IMR-90 (cell line): ENCODE measurements around the gene BRAT1. TPM values are rescaled to one million over a fixed set of nuclear protein-coding genes. Genes with fewer than 3 reads are reported as not detected.

Experiments
- ATAC-seq: fragments of 200-7000 bp; cut with Tn5 transposase; 2 replicates; pipeline ENCODE4 v1.9.1; 2020; ENCODE audit warnings: low read depth, mild to moderate bottlenecking, moderate library complexity
- BruUV-seq: library from RNA; stranded (reverse); fragments of 400-500 nt; replicated peaks from 2 replicates; lab custom pipeline; 2021; lab: Mats Ljungman, UMichigan
- CTCF ChIA-PET: fragments of 300-600 bp; formaldehyde crosslinking; extraction: SDS; loops from one replicate; lab custom pipeline; 2021; ENCODE audit warnings: antibody characterized with exemption; lab: Yijun Ruan, JAX
- POLR2A ChIA-PET: fragments of 300-600 bp; sonication (Branson Sonifier 250); formaldehyde crosslinking; loops from one replicate; lab custom pipeline; 2022; ENCODE audit warnings: antibody characterized with exemption; ENCODE audit not compliant: unreplicated experiment; lab: Charles Lee
- DNase-seq: peaks from one replicate; pipeline ENCODE4 v3.0.0; 2013
- H2AFZ ChIP-seq: replicated peaks from 2 replicates; pipeline ENCODE3; 2013; ENCODE audit warnings: low read length, mild to moderate bottlenecking; ENCODE audit not compliant: poor library complexity
- H2AK5ac ChIP-seq: 2 replicates; pipeline ENCODE4 v1.6.1; 2013; ENCODE audit warnings: low read depth, low read length, inconsistent platforms
- H2AK9ac ChIP-seq: replicated peaks from 2 replicates; pipeline ENCODE3; 2013; ENCODE audit warnings: mild to moderate bottlenecking, low read depth, low read length, moderate library complexity; ENCODE audit not compliant: poor library complexity
- H2BK120ac ChIP-seq: 2 replicates; pipeline ENCODE4 v1.6.1; 2013; ENCODE audit warnings: low read depth, low read length, inconsistent platforms
- H2BK15ac ChIP-seq: 3 replicates; pipeline ENCODE4 v1.6.1; 2013; ENCODE audit warnings: low read depth, low read length, inconsistent platforms
- H2BK20ac ChIP-seq: 2 replicates; pipeline ENCODE4 v1.6.1; 2013; ENCODE audit warnings: low read depth, mild to moderate bottlenecking, inconsistent platforms, low read length, moderate library complexity
- H2BK5ac ChIP-seq: 2 replicates; pipeline ENCODE4 v1.6.1; 2013; ENCODE audit warnings: mild to moderate bottlenecking, low read depth, low read length, inconsistent platforms; ENCODE audit not compliant: poor library complexity, severe bottlenecking
- H3K14ac ChIP-seq: replicated peaks from 2 replicates; pipeline ENCODE4 v1.6.1; 2013; ENCODE audit warnings: low read depth, low read length, inconsistent platforms
- H3K18ac ChIP-seq: 2 replicates; pipeline ENCODE4 v1.6.1; 2013; ENCODE audit warnings: low read depth, low read length, control low read depth
- H3K23ac ChIP-seq: 2 replicates; pipeline ENCODE4 v1.6.1; 2013; ENCODE audit warnings: low read depth, low read length, inconsistent platforms
- H3K27ac ChIP-seq: 2 replicates; pipeline ENCODE4 v1.5.1; 2013; ENCODE audit warnings: mild to moderate bottlenecking, control low read depth, low read length; ENCODE audit not compliant: insufficient read depth
- H3K27me3 ChIP-seq: 2 replicates; pipeline ENCODE4 v1.6.1; 2013; ENCODE audit warnings: low read length; ENCODE audit not compliant: control insufficient read depth, insufficient read depth
- H3K36me3 ChIP-seq: 2 replicates; pipeline ENCODE4 v1.6.1; 2013; ENCODE audit warnings: low read length, mixed read lengths; ENCODE audit not compliant: control insufficient read depth, insufficient read depth
- H3K4ac ChIP-seq: 2 replicates; pipeline ENCODE4 v1.6.1; 2013; ENCODE audit warnings: low read depth, low read length, inconsistent platforms
- H3K4me1 ChIP-seq: 2 replicates; pipeline ENCODE4 v1.6.1; 2013; ENCODE audit warnings: low read length, mixed read lengths; ENCODE audit not compliant: control insufficient read depth, insufficient read depth
- H3K4me2 ChIP-seq: 2 replicates; pipeline ENCODE4 v1.6.1; 2013; ENCODE audit warnings: low read depth, mild to moderate bottlenecking, control low read depth, low read length, moderate library complexity
- H3K4me3 ChIP-seq: 2 replicates; pipeline ENCODE4 v1.5.1; 2013; ENCODE audit warnings: low read depth, mild to moderate bottlenecking, control low read depth, low read length, moderate library complexity; ENCODE audit not compliant: insufficient read depth
- H3K56ac ChIP-seq: 2 replicates; pipeline ENCODE4 v1.6.1; 2013; ENCODE audit warnings: low read length, inconsistent platforms; ENCODE audit not compliant: insufficient read depth; ENCODE audit errors: extremely low read depth
- H3K79me1 ChIP-seq, 2 experiments: 2 replicates each; pipeline ENCODE4 v1.6.1; 2013; ENCODE audit warnings: low read length in 2 of 2, inconsistent platforms in 1 of 2, low read depth in 1 of 2
- H3K9ac ChIP-seq: 2 replicates; pipeline ENCODE4 v1.6.1; 2013; ENCODE audit warnings: low read depth, low read length, control low read depth
- H3K9me1 ChIP-seq: 2 replicates; pipeline ENCODE4 v1.6.1; 2013; ENCODE audit warnings: low read length, inconsistent platforms; ENCODE audit not compliant: insufficient read depth
- H3K9me3 ChIP-seq: 2 replicates; pipeline ENCODE4 v1.6.1; 2013; ENCODE audit warnings: low read length; ENCODE audit not compliant: control insufficient read depth, insufficient read depth
- H4K20me1 ChIP-seq: 2 replicates; pipeline ENCODE4 v1.6.1; 2013; ENCODE audit warnings: low read length, inconsistent platforms; ENCODE audit not compliant: insufficient read depth
- H4K5ac ChIP-seq: 2 replicates; pipeline ENCODE4 v1.6.1; 2013; ENCODE audit warnings: mild to moderate bottlenecking, low read depth, low read length, control low read depth
- H4K8ac ChIP-seq, 2 experiments: 2 replicates each; pipeline ENCODE4 v1.6.1; 2013; ENCODE audit warnings: low read depth in 2 of 2, low read length in 2 of 2, control low read depth in 1 of 2, inconsistent platforms in 1 of 2
- H4K91ac ChIP-seq: 2 replicates; pipeline ENCODE4 v1.6.1; 2013; ENCODE audit warnings: low read depth, low read length, inconsistent platforms; ENCODE audit not compliant: insufficient read depth
- BHLHE40 ChIP-seq: fragments of 150-350 bp; IDR thresholded peaks from 2 replicates; pipeline ENCODE4 v1.6.1; 2016; ENCODE audit warnings: mild to moderate bottlenecking, low read depth, low read length
- MAZ ChIP-seq: IDR thresholded peaks from 2 replicates; pipeline ENCODE4 v1.6.1; 2012; ENCODE audit warnings: low read depth, mild to moderate bottlenecking, low read length, improper control_type of control experiment, moderate library complexity, borderline replicate concordance
- MXI1 ChIP-seq: IDR thresholded peaks from 2 replicates; pipeline ENCODE4 v1.6.1; 2012; ENCODE audit warnings: low read depth, mild to moderate bottlenecking, low read length, moderate library complexity, borderline replicate concordance
- POLR2A ChIP-seq: IDR thresholded peaks from 2 replicates; pipeline ENCODE4 v1.6.1; 2012; ENCODE audit warnings: mild to moderate bottlenecking, low read depth, low read length
- WGBS, 2 experiments: methylation state at CpG; one replicate each; pipeline versions ENCODE4 v1.1.5 to v1.1.7; 2013; ENCODE audit warnings: missing lambda C conversion rate in 2 of 2; ENCODE audit not compliant: insufficient read length in 1 of 2; ENCODE audit errors: extremely low coverage in 2 of 2; 5-methylcytosine and 5-hydroxymethylcytosine counted together
- dilution Hi-C: fragments of 300-500 bp; cut with HindIII; formaldehyde crosslinking; loops from one replicate; pipeline ENCODE4 v1.14.3; 2018; ENCODE audit warnings: low sequenced_read_pairs; ENCODE audit not compliant: unreplicated experiment
- in situ Hi-C: fragments of 300-500 bp; cut with MboI; formaldehyde crosslinking; loops from 3 replicates; pipeline ENCODE4 v1.14.3; 2019; ENCODE audit warnings: low sequenced_read_pairs, inconsistent platforms, mixed read lengths
- intact Hi-C: fragments of 100-400 bp; cut with micrococcal nuclease; formaldehyde crosslinking; loops from 2 replicates; pipeline ENCODE4 v1.10.0; 2022
- polyA plus RNA-seq, 3 experiments: library from polyadenylated mRNA; depleted of rRNA; stranded (reverse); fragments of >200 nt; gene quantifications; 2 replicates each; pipeline ENCODE4 v1.2.3, GENCODE V29; 2012; ENCODE audit warnings: low replicate concordance in 1 of 3
- total RNA-seq: library from RNA; depleted of rRNA; stranded (reverse); fragments of >200 nt; gene quantifications from 2 replicates; pipeline ENCODE4 v1.2.3, GENCODE V29; 2012

BRAT1 gene
- total and polyA plus RNA-seq, 2 of the 4 experiments (the other 2 are of a cell fraction): 6.8 to 21.9 TPM

DNA sequence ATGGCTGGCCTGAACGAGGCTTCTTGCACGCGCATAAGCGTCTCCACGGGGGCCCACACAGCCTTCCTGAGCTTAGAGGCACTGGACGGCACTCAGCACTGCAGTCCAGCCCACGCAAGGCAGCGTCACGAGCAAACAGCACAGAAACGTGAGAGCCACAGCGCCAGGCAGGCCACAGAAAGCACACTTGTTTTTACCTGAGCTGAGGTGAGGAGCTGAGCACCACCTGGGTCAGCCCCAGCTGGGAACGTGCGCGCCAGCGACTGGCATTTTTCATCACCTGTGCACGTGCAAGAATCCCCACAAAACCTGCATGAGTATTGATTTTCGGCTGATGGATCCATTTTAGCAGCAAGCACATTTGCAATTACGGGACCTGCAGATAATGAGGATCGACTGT is 30.1 kb upstream of the BRAT1 start:
- H4K8ac ChIP-seq: no peak overlapping the region
- H3K27ac ChIP-seq: no peak overlapping the region
- H2BK20ac ChIP-seq: no peak overlapping the region
- intact Hi-C loops: no loop called here
- H4K5ac ChIP-seq: no peak overlapping the region
- H2BK5ac ChIP-seq: no peak overlapping the region
- ATAC-seq (no peak), DNase-seq (no peak)
- no peak overlapping the region for H2AFZ ChIP-seq
- no peaks in the 10 kb centered on the region for H4K20me1 ChIP-seq
- no peak overlapping the region for H3K23ac ChIP-seq
- H3K56ac ChIP-seq: no peak overlapping the region
- dilution Hi-C loops: no loop called here
- H3K4ac ChIP-seq: no peak overlapping the region
- no peak overlapping the region for H3K4me2 ChIP-seq
- H3K9me3 ChIP-seq: no peaks in the 10 kb centered on the region
- no peaks in the 10 kb centered on the region for H3K4me1 ChIP-seq
- H3K14ac ChIP-seq: no peak overlapping the region
- H2BK15ac ChIP-seq: no peak overlapping the region
- H3K36me3 ChIP-seq: peaks cover 18% of the 10 kb centered on the region
- in situ Hi-C loops: no loop called here
- H2AK9ac ChIP-seq: no peak overlapping the region
- no peak overlapping the region for H3K4me3 ChIP-seq
- no peaks in the 10 kb centered on the region for H3K9me1 ChIP-seq
- H3K27me3 ChIP-seq: no peaks in the 10 kb centered on the region
- BruUV-seq: no TSS peak
- TF ChIP-seq BHLHE40 (no peak), POLR2A (no peak), MAZ (no peak), MXI1 (no peak)
- H4K91ac ChIP-seq: no peak overlapping the region
- no peak overlapping the region for H3K9ac ChIP-seq
- no peaks in the 10 kb centered on the region for H3K79me1 ChIP-seq
- no peak overlapping the region for H2AK5ac ChIP-seq
- no peak overlapping the region for H2BK120ac ChIP-seq
- ChIA-PET CTCF (no interaction called here), POLR2A (no interaction called here)
- H3K18ac ChIP-seq: no peak overlapping the region
- 93% methylated on average over 15 of the region's 19 CpGs; no CpG with 5 or more reads in 1 of the 2 experiments for WGBS, 2 experiments
